Heart left ventricle (tissue), 16 donors: ENCODE results near the gene ITGB5. TPM values are rescaled to one million over a fixed set of nuclear protein-coding genes. Genes with fewer than 3 reads are reported as not detected.
A peak's percentile ranks its signal among the peaks of the same experiment; 100 is the strongest.

Experiments used
- ATAC-seq, 4 donors: fragments of 200-7000 bp; cut with Tn5 transposase; one replicate each; pipeline ENCODE4 v1.9.1; 2020 to 2022; ENCODE audit warnings: moderate library complexity in 4 of 4, mild to moderate bottlenecking in 3 of 4, moderate number of reproducible peaks in 1 of 4
- DNase-seq, 5 donors: peaks; one replicate each; pipeline ENCODE4 v3.0.0-alpha.2; 2020
- H3K27ac ChIP-seq, 12 donors: fragments of 200-600 bp; sonication (generic) in 4 of 12; one replicate each; pipeline versions ENCODE4 v1.5.0 to v1.8.0; 2016 to 2022; ENCODE audit warnings: mild to moderate bottlenecking in 2 of 12
- H3K27me3 ChIP-seq, 9 donors: fragments of 200-600 bp; sonication (generic) in 2 of 9; one replicate each; pipeline versions ENCODE4 v1.5.1 to v1.8.0; 2016 to 2022; ENCODE audit warnings: mild to moderate bottlenecking in 3 of 9
- H3K36me3 ChIP-seq, 9 donors: fragments of 200-600 bp; sonication (generic) in 2 of 9; one replicate each; pipeline versions ENCODE4 v1.5.0 to v1.8.0; 2018 to 2022; ENCODE audit warnings: mild to moderate bottlenecking in 2 of 9
- H3K4me1 ChIP-seq, 12 donors: fragments of 200-600 bp; sonication (generic) in 4 of 12; one replicate each; pipeline versions ENCODE4 v1.5.0 to v1.8.0; 2016 to 2022; ENCODE audit warnings: mild to moderate bottlenecking in 3 of 12
- H3K4me3 ChIP-seq, 12 donors: fragments of 200-600 bp; sonication (generic) in 4 of 12; one replicate each; pipeline versions ENCODE4 v1.5.0 to v1.8.0; 2017 to 2022; ENCODE audit warnings: mild to moderate bottlenecking in 9 of 12, moderate library complexity in 4 of 12
- H3K9me3 ChIP-seq, 12 donors: fragments of 200-600 bp; sonication (generic) in 4 of 12; one replicate each; pipeline versions ENCODE4 v1.5.0 to v1.8.0; 2016 to 2022; ENCODE audit warnings: mild to moderate bottlenecking in 1 of 12
- POLR2A ChIP-seq, 2 donors: fragments of 450-650 bp; IDR thresholded peaks; one replicate each; pipeline ENCODE4 v1.6.1; 2017; ENCODE audit warnings: antibody characterized with exemption in 2 of 2, mild to moderate bottlenecking in 2 of 2, moderate library complexity in 2 of 2
- WGBS, 4 donors: extraction: QIAGEN DNeasy Blood & Tissue Kit in 2 of 4; methylation state at CpG; one replicate each; pipeline versions ENCODE4 v1.1.5 to v1.1.7; 2013 to 2018; 5-methylcytosine and 5-hydroxymethylcytosine counted together
- intact Hi-C, 10 donors: fragments of 100-400 bp; cut with DNase I; formaldehyde crosslinking; loops; one replicate each; pipeline versions ENCODE4 v1.11.1 to v1.14.2; 2022
- polyA plus RNA-seq, 2 donors: library from polyadenylated mRNA; stranded (reverse); fragments of 200-250 nt; gene quantifications; one replicate each; pipeline ENCODE4 v1.2.3, GENCODE V29; 2013
- total RNA-seq, 9 donors: library from RNA; depleted of rRNA in 2 of 9; stranded (reverse); fragments of >200 nt in 2 of 9; fragmentation: NEBNext Ultra II Directional in 3 of 9; extraction: Animal tissue kit (Norgen Biotek cat#: 25700) in 3 of 9; gene quantifications; one replicate each; pipeline versions ENCODE4 v1.1.0 to v1.2.4, GENCODE V29; 2016 to 2023
- TF ChIP-seq, protein P1 (sequence below), 12 donors: fragments of 200-600 bp; sonication (generic) in 4 of 12; IDR thresholded peaks; one replicate each; pipeline versions ENCODE4 v1.5.0 to v1.8.0; 2018 to 2022; ENCODE audit warnings: antibody characterized with exemption in 12 of 12, mild to moderate bottlenecking in 5 of 12
- donor health status: ischemic (EF 13 %, LVEDD 7.1; RV severe dilation, severe dysfunction).
- donor health status: healthy with polysubstance abuse.
- donor health status: DM: no; HTN: yes; CAD: no.
- donor health status: DM: no; HTN: no; CAD: no.
- donor health status: ischemic (EF 25% LVEDD 6.9; RV normal size, moderate dysfunction).
- donor health status: ischemic (EF 25% LVEDD 5.7; RV mildly dilated, moderate dysfunction).
- donor health status: healthy.
- donor health status: DM: yes; HTN: yes; CAD: no.
- donor health status: ischemic (EF 35%, LVEDD 5.7; RV mildly dilated, moderate dysfunction).
- donor health status: nonischemic (EF 11% LVEDD 7.7; RV severe dilation, severe dysfunction).
- donor health status: DM: yes; HTN: yes; CAD: no.
- donor health status: PGD.
- donor health status: ischemic (EF 29% LVEDD 5.4; RV normal size, mild dysfunction).
- donor health status: nonischemic (EF 23%, LVEDD 6.1; RV moderate dilation, normal function).

Gene ITGB5
- total and polyA plus RNA-seq, 11 donors, result 23.1 to 223 (median 118) TPM

DNA sequence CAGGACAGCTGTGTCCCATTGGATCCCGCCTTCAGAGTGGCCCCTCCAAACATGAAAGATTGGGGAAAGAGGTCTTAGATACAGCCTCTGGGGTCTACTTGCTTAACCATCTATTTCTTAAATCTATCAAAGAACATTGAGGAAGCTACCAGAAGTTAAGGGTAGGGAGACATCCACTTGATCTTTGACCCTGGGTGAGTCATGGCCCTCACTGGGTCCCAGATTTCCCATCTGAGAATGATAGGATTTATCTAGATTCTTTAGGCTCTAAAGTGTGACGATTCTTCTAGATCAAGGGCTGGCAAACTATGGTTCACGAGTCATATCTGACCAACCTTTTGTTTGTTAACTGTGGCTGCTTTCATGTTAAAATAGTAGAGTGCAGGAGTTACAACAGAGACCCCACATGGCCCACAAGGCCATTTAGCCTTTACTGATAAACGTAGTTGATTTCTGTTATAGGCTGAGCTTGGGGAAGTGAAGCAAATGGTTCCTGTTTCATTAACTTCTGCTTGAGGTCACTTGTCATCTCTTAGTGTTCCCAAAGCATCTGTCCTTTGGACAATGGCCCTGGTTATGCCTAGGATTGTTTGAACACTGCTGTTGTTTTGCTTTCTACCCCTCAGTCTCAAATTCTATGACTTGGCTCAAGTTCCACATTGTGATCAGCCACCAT is 39.4 kb upstream of the ITGB5 start:
- Histone ChIP-seq H3K4me1 (peaks cover 0 to 11% (median 0%) of the 10 kb centered on the region in 12 donors), H3K4me3 (no peak overlapping the region), H3K27me3 (no peaks in the 10 kb centered on the region), H3K27ac (no peak overlapping the region), H3K36me3 (no peaks in the 10 kb centered on the region), H3K9me3 (no peaks in the 10 kb centered on the region)
- TF ChIP-seq, protein P1, sequence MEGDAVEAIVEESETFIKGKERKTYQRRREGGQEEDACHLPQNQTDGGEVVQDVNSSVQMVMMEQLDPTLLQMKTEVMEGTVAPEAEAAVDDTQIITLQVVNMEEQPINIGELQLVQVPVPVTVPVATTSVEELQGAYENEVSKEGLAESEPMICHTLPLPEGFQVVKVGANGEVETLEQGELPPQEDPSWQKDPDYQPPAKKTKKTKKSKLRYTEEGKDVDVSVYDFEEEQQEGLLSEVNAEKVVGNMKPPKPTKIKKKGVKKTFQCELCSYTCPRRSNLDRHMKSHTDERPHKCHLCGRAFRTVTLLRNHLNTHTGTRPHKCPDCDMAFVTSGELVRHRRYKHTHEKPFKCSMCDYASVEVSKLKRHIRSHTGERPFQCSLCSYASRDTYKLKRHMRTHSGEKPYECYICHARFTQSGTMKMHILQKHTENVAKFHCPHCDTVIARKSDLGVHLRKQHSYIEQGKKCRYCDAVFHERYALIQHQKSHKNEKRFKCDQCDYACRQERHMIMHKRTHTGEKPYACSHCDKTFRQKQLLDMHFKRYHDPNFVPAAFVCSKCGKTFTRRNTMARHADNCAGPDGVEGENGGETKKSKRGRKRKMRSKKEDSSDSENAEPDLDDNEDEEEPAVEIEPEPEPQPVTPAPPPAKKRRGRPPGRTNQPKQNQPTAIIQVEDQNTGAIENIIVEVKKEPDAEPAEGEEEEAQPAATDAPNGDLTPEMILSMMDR (IDR thresholded peaks at IDR 0.05), result no peak
- TF ChIP-seq POLR2A (IDR thresholded peaks at IDR 0.05), result no peak
- intact Hi-C loops, result loop anchor here in 8 of 10 donors (5.0 to 10.0 kb wide), 8 partner anchors 56 to 661 kb away; no protein-coding TSS in a partner anchor
- DNase-seq (no peak), ATAC-seq (peak in 2 of 4 donors; percentile 12 to 30)
- 81 to 92% (median 86%) methylated on average over 4 of the region's 4 CpGs for WGBS, 4 donors

DNA sequence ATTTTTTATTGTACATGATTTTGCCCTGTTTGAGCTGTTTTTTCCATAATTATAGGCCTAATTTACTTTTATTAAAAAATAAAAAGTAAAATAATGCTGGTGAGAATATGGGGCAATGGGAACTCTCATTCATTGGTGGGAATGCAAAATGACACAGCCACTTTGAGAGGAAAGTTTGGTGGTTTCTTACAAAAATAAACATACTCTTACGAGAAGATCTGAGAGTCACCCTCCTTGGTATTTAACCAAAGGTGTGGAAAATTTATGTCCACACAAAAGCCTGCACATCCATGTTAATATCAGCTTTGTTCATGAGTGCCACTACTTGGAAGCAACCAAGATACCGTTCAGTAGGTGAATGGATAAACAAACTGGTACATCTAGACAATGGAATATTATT is 37.6 kb upstream of the ITGB5 start:
- 97 to 100% (median 98%) methylated on average over 2 of the region's 2 CpGs for WGBS, 4 donors
- Histone ChIP-seq H3K4me1 (peaks cover 0 to 11% (median 0%) of the 10 kb centered on the region in 12 donors), H3K27me3 (no peaks in the 10 kb centered on the region), H3K36me3 (no peaks in the 10 kb centered on the region), H3K4me3 (no peak overlapping the region), H3K27ac (no peak overlapping the region), H3K9me3 (no peaks in the 10 kb centered on the region)
- no peak for TF ChIP-seq POLR2A (IDR thresholded peaks at IDR 0.05)
- TF ChIP-seq, protein P1 (IDR thresholded peaks at IDR 0.05), result no peak
- intact Hi-C loops, result loop anchor here in 8 of 10 donors (5.0 to 10.0 kb wide), 8 partner anchors 58 to 663 kb away; no protein-coding TSS in a partner anchor
- ATAC-seq, result no peak
- DNase-seq, result no peak

DNA sequence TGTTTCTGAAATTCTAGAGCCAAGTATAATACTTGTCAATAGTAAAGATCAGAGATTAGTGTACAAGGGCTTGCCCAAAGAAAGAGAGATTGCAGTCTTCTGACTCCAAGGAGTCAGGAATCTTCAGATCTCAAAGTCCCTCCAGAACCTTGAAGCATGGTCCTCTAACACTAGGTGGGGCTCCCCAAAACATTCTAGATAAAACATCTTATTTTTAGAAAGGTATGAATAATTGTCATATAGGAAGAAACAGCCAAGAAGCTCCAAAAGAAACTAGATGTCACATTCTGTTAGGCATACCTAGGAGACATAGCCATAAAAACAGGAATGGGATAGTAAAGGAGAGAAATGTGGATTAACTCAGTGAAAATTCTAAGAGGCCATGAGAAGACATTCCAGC is 36.7 kb upstream of the ITGB5 start:
- H3K4me1 ChIP-seq, result peaks cover 0 to 11% (median 0%) of the 10 kb centered on the region in 12 donors
- H3K27ac ChIP-seq, result no peak overlapping the region
- H3K9me3 ChIP-seq, result no peaks in the 10 kb centered on the region
- intact Hi-C loops, result loop anchor here in 2 of 10 donors (10.0 kb wide), 2 partner anchors 511 to 661 kb away; no protein-coding TSS in a partner anchor
- no peak for DNase-seq
- TF ChIP-seq, protein P1 (IDR thresholded peaks at IDR 0.05), result peak in 2 of 12 donors; percentile 9 to 24
- no peak for TF ChIP-seq POLR2A (IDR thresholded peaks at IDR 0.05)
- ATAC-seq, result no peak
- H3K4me3 ChIP-seq, result no peak overlapping the region
- H3K27me3 ChIP-seq, result no peaks in the 10 kb centered on the region
- no peaks in the 10 kb centered on the region for H3K36me3 ChIP-seq

DNA sequence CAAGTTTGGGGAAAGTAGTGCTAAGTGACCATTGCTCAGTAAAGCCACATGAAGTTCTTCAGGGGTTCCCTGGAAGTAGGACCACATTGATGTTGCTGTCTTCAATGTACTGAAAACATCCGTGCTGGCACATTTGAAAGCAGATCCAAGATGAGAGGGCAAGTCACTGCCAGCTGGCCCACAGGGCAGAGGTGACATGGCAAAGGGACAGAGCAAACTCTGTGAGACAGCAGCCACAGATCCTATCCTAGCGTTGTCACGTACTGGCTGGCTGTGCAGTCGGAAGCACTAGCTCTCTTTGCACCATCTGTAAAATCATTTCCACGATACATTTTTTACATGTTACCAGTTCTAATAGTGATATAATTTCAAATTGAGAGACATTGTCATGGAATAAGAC is 33.6 kb upstream of the ITGB5 start:
- peaks cover 0 to 9% (median 0%) of the 10 kb centered on the region in 12 donors for H3K4me1 ChIP-seq
- no peaks in the 10 kb centered on the region for H3K27me3 ChIP-seq
- ATAC-seq (peak; percentile 15 to 86 (median 70)), DNase-seq (peak in 3 of 5 donors; percentile 25 to 58 (median 38))
- H3K36me3 ChIP-seq, result no peaks in the 10 kb centered on the region
- no peaks in the 10 kb centered on the region for H3K9me3 ChIP-seq
- 62 to 71% (median 67%) methylated on average over 5 of the region's 5 CpGs for WGBS, 4 donors
- H3K4me3 ChIP-seq, result no peak overlapping the region
- intact Hi-C loops, result loop anchor here in 2 of 10 donors (10.0 kb wide), 2 partner anchors 514 to 664 kb away; no protein-coding TSS in a partner anchor
- no peak overlapping the region for H3K27ac ChIP-seq
- TF ChIP-seq, protein P1 (IDR thresholded peaks at IDR 0.05), result no peak
